Fibroblast of lung (primary cell): ENCODE data around the gene IFI44L. TPM values are rescaled to one million over a fixed set of nuclear protein-coding genes. Genes with fewer than 3 reads are reported as not detected.
A peak's percentile ranks its signal among the peaks of the same experiment; 100 is the strongest.

Experiments
- DNase-seq, 2 donors: peaks; one replicate each; pipeline versions ENCODE4 v3.0.0 to v3.0.0-alpha.2; 2010; ENCODE audit warnings: low read depth in 2 of 2
- H2AFZ ChIP-seq: 2 replicates; pipeline ENCODE4 v1.5.1; 2012; ENCODE audit warnings: low read length, control low read depth, inconsistent platforms
- H3K27ac ChIP-seq: 2 replicates; pipeline ENCODE4 v1.5.1; 2011; ENCODE audit warnings: low read length, control low read depth; ENCODE audit not compliant: insufficient read depth
- H3K27me3 ChIP-seq: 2 replicates; pipeline ENCODE4 v1.5.1; 2011; ENCODE audit warnings: mild to moderate bottlenecking, low read length; ENCODE audit not compliant: control insufficient read depth, insufficient read depth
- H3K36me3 ChIP-seq: 2 replicates; pipeline ENCODE4 v1.5.1; 2011; ENCODE audit warnings: low read length; ENCODE audit not compliant: control insufficient read depth, insufficient read depth
- H3K4me1 ChIP-seq: 2 replicates; pipeline ENCODE4 v1.5.1; 2011; ENCODE audit warnings: low read length; ENCODE audit not compliant: control insufficient read depth, insufficient read depth; ENCODE audit errors: extremely low read depth
- H3K4me2 ChIP-seq: 2 replicates; pipeline ENCODE4 v1.5.1; 2011; ENCODE audit warnings: low read length, control low read depth; ENCODE audit not compliant: insufficient read depth; ENCODE audit errors: extremely low read depth
- H3K4me3 ChIP-seq, 4 experiments: fragments of 200-600 bp in 1 of 4; sonication (generic) in 1 of 4; replicated peaks in 1 of 4; 2 replicates each; pipeline ENCODE4 v1.5.1; 2011 to 2016; ENCODE audit warnings: low read length in 4 of 4, low read depth in 3 of 4, mild to moderate bottlenecking in 3 of 4, control low read depth in 2 of 4, inconsistent platforms in 1 of 4, mixed read lengths in 1 of 4; ENCODE audit not compliant: insufficient read depth in 1 of 4; ENCODE audit errors: control extremely low read depth in 1 of 4
- H3K79me2 ChIP-seq: 2 replicates; pipeline ENCODE4 v1.5.1; 2012; ENCODE audit warnings: mild to moderate bottlenecking, low read length, inconsistent platforms; ENCODE audit not compliant: control insufficient read depth, insufficient read depth
- H3K9ac ChIP-seq: 2 replicates; pipeline ENCODE4 v1.5.1; 2011; ENCODE audit warnings: mild to moderate bottlenecking, low read length, control low read depth; ENCODE audit not compliant: insufficient read depth
- H3K9me3 ChIP-seq: 2 replicates; pipeline ENCODE4 v1.5.1; 2012; ENCODE audit warnings: low read depth, low read length; ENCODE audit not compliant: control insufficient read depth, insufficient read depth
- H4K20me1 ChIP-seq: 2 replicates; pipeline ENCODE4 v1.5.1; 2011; ENCODE audit warnings: low read length; ENCODE audit not compliant: control insufficient read depth, insufficient read depth; ENCODE audit errors: extremely low read depth
- CTCF ChIP-seq, 2 donors: IDR thresholded peaks in 1 of 2; conservative IDR thresholded peaks in 1 of 2; 1 replicate in 1 of 2; 2 replicates in 1 of 2; pipeline ENCODE4 v1.5.1; 2011 to 2012; ENCODE audit warnings: low read length in 2 of 2, control low read depth in 1 of 2, inconsistent platforms in 1 of 2, low read depth in 1 of 2, mild to moderate bottlenecking in 1 of 2
- EZH2 ChIP-seq: IDR thresholded peaks from 2 replicates; pipeline ENCODE4 v1.5.1; 2012; ENCODE audit warnings: low read length, control low read depth, mild to moderate bottlenecking; ENCODE audit errors: missing control alignments
- polyA plus RNA-seq, 2 donors: library from polyadenylated mRNA; depleted of rRNA in 1 of 2; stranded (reverse) in 1 of 2; unstranded in 1 of 2; fragments of >200 nt; gene quantifications; 2 replicates each; pipeline ENCODE4 v1.2.1, GENCODE V29; 2011 to 2012; ENCODE audit warnings: missing spikeins in 1 of 2
- total RNA-seq: library from RNA; depleted of rRNA; stranded (reverse); fragments of >200 nt; gene quantifications from 2 replicates; pipeline ENCODE4 v1.2.1, GENCODE V29; 2014

The IFI44L gene
- total and polyA plus RNA-seq, 2 donors (not counting 1 experiment from before 2014, with no cell fraction given), result 0.59 to 2.1 TPM

GRCh38 chr1:78607944-78608343 is 12.3 kb upstream of the IFI44L start:
- no peak for TF ChIP-seq EZH2
- TF ChIP-seq CTCF (conservative IDR thresholded peaks at IDR 0.05 in 1 of 2, IDR thresholded peaks at IDR 0.05 in 1 of 2; ENCODE audit: low read depth in 1 of 2, low read length in 2 of 2), result no peak
- Histone ChIP-seq H3K27ac (no peak overlapping the region), H4K20me1 (no peaks in the 10 kb centered on the region), H3K4me3 (no peak overlapping the region), H3K9ac (no peak overlapping the region), H3K27me3 (no peaks in the 10 kb centered on the region), H3K4me1 (no peaks in the 10 kb centered on the region), H3K79me2 (no peaks in the 10 kb centered on the region), H3K4me2 (no peak overlapping the region), H2AFZ (no peak overlapping the region), H3K9me3 (no peaks in the 10 kb centered on the region), H3K36me3 (no peaks in the 10 kb centered on the region)
- no peak for DNase-seq

- H3K4me2 ChIP-seq, result peak overlapping the region; percentile 44
- no peaks in the 10 kb centered on the region for H3K4me1 ChIP-seq
- H3K27me3 ChIP-seq, result no peaks in the 10 kb centered on the region
- DNase-seq, result peak; percentile 76 to 91
- no peak overlapping the region for H3K9ac ChIP-seq
- H3K4me3 ChIP-seq, result no peak overlapping the region
- H4K20me1 ChIP-seq, result no peaks in the 10 kb centered on the region
- H2AFZ ChIP-seq, result peak overlapping the region; percentile 9
- no peak overlapping the region for H3K27ac ChIP-seq
- no peak for TF ChIP-seq EZH2
- peak; percentile 85 to 86 for TF ChIP-seq CTCF (conservative IDR thresholded peaks at IDR 0.05 in 1 of 2, IDR thresholded peaks at IDR 0.05 in 1 of 2; ENCODE audit: low read depth in 1 of 2, low read length in 2 of 2)
- no peaks in the 10 kb centered on the region for H3K9me3 ChIP-seq
- no peaks in the 10 kb centered on the region for H3K79me2 ChIP-seq
- no peaks in the 10 kb centered on the region for H3K36me3 ChIP-seq
These were observed 2.6 kb upstream of the IFI44L start for GRCh38 chr1:78617615-78618026.

- H3K4me3 ChIP-seq, result no peak overlapping the region
- H3K27me3 ChIP-seq, result no peaks in the 10 kb centered on the region
- no peaks in the 10 kb centered on the region for H4K20me1 ChIP-seq
- no peaks in the 10 kb centered on the region for H3K4me1 ChIP-seq
- H3K4me2 ChIP-seq, result no peak overlapping the region
- no peaks in the 10 kb centered on the region for H3K79me2 ChIP-seq
- H3K27ac ChIP-seq, result peak overlapping the region; percentile 33
- TF ChIP-seq CTCF (conservative IDR thresholded peaks at IDR 0.05 in 1 of 2, IDR thresholded peaks at IDR 0.05 in 1 of 2; ENCODE audit: low read depth in 1 of 2, low read length in 2 of 2), result no peak
- TF ChIP-seq EZH2, result no peak
- no peaks in the 10 kb centered on the region for H3K9me3 ChIP-seq
- H3K9ac ChIP-seq, result no peak overlapping the region
- H2AFZ ChIP-seq, result peak overlapping the region; percentile 70
- H3K36me3 ChIP-seq, result no peaks in the 10 kb centered on the region
- no peak for DNase-seq
These were observed 1.2 kb upstream of the IFI44L start for GRCh38 chr1:78619032-78619431.
